Neural progenitor cell (in vitro differentiated cells): Measurements from ENCODE around the gene CCNL1. TPM values are rescaled to one million over a fixed set of nuclear protein-coding genes. Genes with fewer than 3 reads are reported as not detected.

Source experiments
- DNase-seq: peaks from one replicate; pipeline ENCODE4 v3.0.0-alpha.2; 2016; ENCODE audit warnings: low spot score
- H2AFZ ChIP-seq: fragments of 200-600 bp; sonication (generic); replicated peaks from 2 replicates; pipeline ENCODE4 v1.6.1; 2016; ENCODE audit warnings: antibody characterized with exemption
- H3F3A ChIP-seq: fragments of 200-600 bp; sonication (generic); 2 replicates; pipeline ENCODE4 v1.6.1; 2016; ENCODE audit warnings: antibody characterized with exemption, low read depth
- H3K27ac ChIP-seq: fragments of 200-600 bp; sonication (generic); 2 replicates; pipeline ENCODE4 v1.5.1; 2016; ENCODE audit warnings: mild to moderate bottlenecking
- H3K27me3 ChIP-seq: fragments of 200-600 bp; sonication (generic); 2 replicates; pipeline ENCODE4 v1.6.1; 2016; ENCODE audit warnings: mild to moderate bottlenecking, moderate library complexity
- H3K36me3 ChIP-seq: fragments of 200-600 bp; sonication (generic); 2 replicates; pipeline ENCODE4 v1.5.1; 2016
- H3K4me1 ChIP-seq: fragments of 200-600 bp; sonication (generic); 2 replicates; pipeline ENCODE4 v1.6.1; 2016; ENCODE audit warnings: mixed run types
- H3K4me2 ChIP-seq: fragments of 200-600 bp; sonication (generic); 2 replicates; pipeline ENCODE4 v1.6.1; 2016
- H3K4me3 ChIP-seq: fragments of 200-600 bp; sonication (generic); 2 replicates; pipeline ENCODE4 v1.5.1; 2016
- H3K79me2 ChIP-seq: fragments of 200-600 bp; sonication (generic); 2 replicates; pipeline ENCODE4 v1.6.1; 2016; ENCODE audit warnings: low read depth
- H3K9ac ChIP-seq: fragments of 200-600 bp; sonication (generic); 2 replicates; pipeline ENCODE4 v1.6.1; 2016
- H3K9me3 ChIP-seq: fragments of 200-600 bp; sonication (generic); 2 replicates; pipeline ENCODE4 v1.5.1; 2016; ENCODE audit warnings: low read depth
- H4K20me1 ChIP-seq: fragments of 200-600 bp; sonication (generic); 2 replicates; pipeline ENCODE4 v1.6.1; 2016; ENCODE audit warnings: low read depth
- H3K27ac Mint-ChIP-seq: 3 replicates; pipeline ENCODE4 v1.8.0; 2021; ENCODE audit warnings: mixed read lengths
- H3K27me3 Mint-ChIP-seq: 2 replicates; pipeline ENCODE4 v1.8.0; 2022; ENCODE audit warnings: low read depth, mild to moderate bottlenecking, inconsistent platforms, moderate library complexity, mixed read lengths; ENCODE audit not compliant: insufficient read depth
- H3K36me3 Mint-ChIP-seq: 3 replicates; pipeline ENCODE4 v1.8.0; 2021; ENCODE audit warnings: mixed read lengths
- H3K4me1 Mint-ChIP-seq: 3 replicates; pipeline ENCODE4 v1.8.0; 2021; ENCODE audit warnings: mixed read lengths
- H3K4me3 Mint-ChIP-seq: 3 replicates; pipeline ENCODE4 v1.8.0; 2021; ENCODE audit warnings: mild to moderate bottlenecking, moderate library complexity, mixed read lengths
- H3K9me3 Mint-ChIP-seq: 3 replicates; pipeline ENCODE4 v1.8.0; 2020; ENCODE audit warnings: mixed read lengths
- EZH2 ChIP-seq: fragments of 200-600 bp; sonication (generic); IDR thresholded peaks from 2 replicates; pipeline ENCODE4 v1.6.1; 2017; ENCODE audit warnings: antibody characterized with exemption, mild to moderate bottlenecking, moderate library complexity
- EZH2phosphoT487 ChIP-seq: fragments of 200-600 bp; sonication (generic); IDR thresholded peaks from 2 replicates; pipeline ENCODE4 v1.6.1; 2017; ENCODE audit warnings: antibody characterized with exemption
- total RNA-seq: library from RNA; depleted of rRNA; stranded (reverse); fragments of >200 nt; gene quantifications from 2 replicates; pipeline ENCODE4 v1.2.3, GENCODE V29; 2015; ENCODE audit warnings: low replicate concordance
- TF ChIP-seq, protein P1 (sequence below): fragments of 200-600 bp; sonication (generic); IDR thresholded peaks from 2 replicates; pipeline ENCODE4 v1.5.1; 2017; ENCODE audit warnings: antibody characterized with exemption, mild to moderate bottlenecking

Gene CCNL1
- total RNA-seq, 1 donor from 2014 or later = 214 TPM

GRCh38 chr3:157117206-157117605 lies 42.7 kb downstream of the CCNL1 start:
- DNase-seq = no peak
- H3K4me3 ChIP-seq = no peak overlapping the region
- no peaks in the 10 kb centered on the region for H3K9me3 ChIP-seq
- H2AFZ ChIP-seq = no peak overlapping the region
- H3K79me2 ChIP-seq = no peaks in the 10 kb centered on the region
- H3K36me3 ChIP-seq = no peaks in the 10 kb centered on the region
- peaks cover 2% of the 10 kb centered on the region for H3K27me3 Mint-ChIP-seq
- no peak overlapping the region for H3K9ac ChIP-seq
- TF ChIP-seq EZH2 (no peak), EZH2phosphoT487 (no peak)
- TF ChIP-seq, protein P1, sequence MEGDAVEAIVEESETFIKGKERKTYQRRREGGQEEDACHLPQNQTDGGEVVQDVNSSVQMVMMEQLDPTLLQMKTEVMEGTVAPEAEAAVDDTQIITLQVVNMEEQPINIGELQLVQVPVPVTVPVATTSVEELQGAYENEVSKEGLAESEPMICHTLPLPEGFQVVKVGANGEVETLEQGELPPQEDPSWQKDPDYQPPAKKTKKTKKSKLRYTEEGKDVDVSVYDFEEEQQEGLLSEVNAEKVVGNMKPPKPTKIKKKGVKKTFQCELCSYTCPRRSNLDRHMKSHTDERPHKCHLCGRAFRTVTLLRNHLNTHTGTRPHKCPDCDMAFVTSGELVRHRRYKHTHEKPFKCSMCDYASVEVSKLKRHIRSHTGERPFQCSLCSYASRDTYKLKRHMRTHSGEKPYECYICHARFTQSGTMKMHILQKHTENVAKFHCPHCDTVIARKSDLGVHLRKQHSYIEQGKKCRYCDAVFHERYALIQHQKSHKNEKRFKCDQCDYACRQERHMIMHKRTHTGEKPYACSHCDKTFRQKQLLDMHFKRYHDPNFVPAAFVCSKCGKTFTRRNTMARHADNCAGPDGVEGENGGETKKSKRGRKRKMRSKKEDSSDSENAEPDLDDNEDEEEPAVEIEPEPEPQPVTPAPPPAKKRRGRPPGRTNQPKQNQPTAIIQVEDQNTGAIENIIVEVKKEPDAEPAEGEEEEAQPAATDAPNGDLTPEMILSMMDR = no peak
- peaks cover 16% of the 10 kb centered on the region for H3K27me3 ChIP-seq
- H4K20me1 ChIP-seq = peaks cover 6% of the 10 kb centered on the region
- peaks cover 6% of the 10 kb centered on the region for H3K9me3 Mint-ChIP-seq
- H3K4me2 ChIP-seq = no peak overlapping the region
- peaks cover 28% of the 10 kb centered on the region for H3K4me1 Mint-ChIP-seq
- no peak overlapping the region for H3K27ac Mint-ChIP-seq
- H3K27ac ChIP-seq = no peak overlapping the region
- H3K4me1 ChIP-seq = peaks cover 23% of the 10 kb centered on the region
- H3K36me3 Mint-ChIP-seq = no peaks in the 10 kb centered on the region
- peaks cover 17% of the 10 kb centered on the region for H3F3A ChIP-seq
- no peak overlapping the region for H3K4me3 Mint-ChIP-seq

- DNase-seq = no peak
- Histone ChIP-seq H3K27me3 (peaks cover 16% of the 10 kb centered on the region), H3K4me3 (no peak overlapping the region), H3K4me1 (peaks cover 27% of the 10 kb centered on the region), H4K20me1 (peaks cover 6% of the 10 kb centered on the region), H3K4me2 (peak overlapping the region; percentile 45), H3F3A (peaks cover 17% of the 10 kb centered on the region), H3K9me3 (no peaks in the 10 kb centered on the region), H3K79me2 (no peaks in the 10 kb centered on the region), H2AFZ (no peak overlapping the region), H3K9ac (no peak overlapping the region), H3K27ac (no peak overlapping the region), H3K36me3 (no peaks in the 10 kb centered on the region)
- no peak overlapping the region for H3K4me3 Mint-ChIP-seq
- peaks cover 6% of the 10 kb centered on the region for H3K9me3 Mint-ChIP-seq
- TF ChIP-seq EZH2phosphoT487 (no peak), EZH2 (no peak)
- TF ChIP-seq, protein P1 = no peak
- H3K36me3 Mint-ChIP-seq = no peaks in the 10 kb centered on the region
- peaks cover 4% of the 10 kb centered on the region for H3K27me3 Mint-ChIP-seq
- peaks cover 37% of the 10 kb centered on the region for H3K4me1 Mint-ChIP-seq
- H3K27ac Mint-ChIP-seq = no peak overlapping the region
Measured at GRCh38 chr3:157116017-157116416, 43.9 kb downstream of the CCNL1 start.

- peaks cover 17% of the 10 kb centered on the region for H3F3A ChIP-seq
- no peaks in the 10 kb centered on the region for H3K36me3 ChIP-seq
- H3K9ac ChIP-seq = no peak overlapping the region
- H2AFZ ChIP-seq = no peak overlapping the region
- Mint-ChIP-seq H3K4me3 (no peak overlapping the region), H3K9me3 (peaks cover 6% of the 10 kb centered on the region), H3K36me3 (no peaks in the 10 kb centered on the region), H3K27me3 (peaks cover 4% of the 10 kb centered on the region), H3K4me1 (peaks cover 41% of the 10 kb centered on the region), H3K27ac (no peak overlapping the region)
- no peaks in the 10 kb centered on the region for H3K79me2 ChIP-seq
- peak overlapping the region; percentile 45 for H3K4me2 ChIP-seq
- H3K4me1 ChIP-seq = peaks cover 34% of the 10 kb centered on the region
- no peaks in the 10 kb centered on the region for H3K9me3 ChIP-seq
- peaks cover 6% of the 10 kb centered on the region for H4K20me1 ChIP-seq
- peak; percentile 70 for DNase-seq
- peaks cover 16% of the 10 kb centered on the region for H3K27me3 ChIP-seq
- no peak overlapping the region for H3K4me3 ChIP-seq
- TF ChIP-seq, protein P1 = no peak
- TF ChIP-seq EZH2phosphoT487 = peak; percentile 84
- H3K27ac ChIP-seq = no peak overlapping the region
Measured at GRCh38 chr3:157115069-157116006, 44.6 kb downstream of the CCNL1 start.
